ENCODE data around the gene CRISPLD2.
"Not testable (repeated sequence)": the region's sequence is repeated elsewhere in the genome, so short reads cannot be mapped to it uniquely, and the experiment has no call there.

CRISPLD2 gene

DNA sequence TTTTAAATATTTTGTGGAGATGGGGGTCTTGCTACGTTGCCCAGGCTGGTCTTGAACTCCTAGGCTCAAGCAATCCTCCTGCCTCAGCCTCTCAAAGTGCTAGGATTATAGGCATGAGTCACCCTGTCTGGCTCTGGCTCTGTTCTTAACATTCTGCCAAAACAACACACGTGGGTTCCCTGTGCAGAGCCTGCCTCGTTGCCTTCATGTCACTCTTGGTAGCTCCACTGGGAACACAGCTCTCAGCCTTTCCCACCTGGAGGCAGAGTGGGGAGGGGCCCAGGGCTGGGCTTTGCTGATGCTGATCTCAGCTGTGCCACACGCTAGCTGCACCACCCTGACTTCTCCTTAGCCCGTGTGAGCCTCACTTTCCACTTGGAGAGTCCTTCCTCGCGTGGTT lies 19.3 kb downstream of the CRISPLD2 start:
- DNase-seq (ENCODE audit: low read depth in 1 of 2, low spot score in 1 of 2): no peak

DNA sequence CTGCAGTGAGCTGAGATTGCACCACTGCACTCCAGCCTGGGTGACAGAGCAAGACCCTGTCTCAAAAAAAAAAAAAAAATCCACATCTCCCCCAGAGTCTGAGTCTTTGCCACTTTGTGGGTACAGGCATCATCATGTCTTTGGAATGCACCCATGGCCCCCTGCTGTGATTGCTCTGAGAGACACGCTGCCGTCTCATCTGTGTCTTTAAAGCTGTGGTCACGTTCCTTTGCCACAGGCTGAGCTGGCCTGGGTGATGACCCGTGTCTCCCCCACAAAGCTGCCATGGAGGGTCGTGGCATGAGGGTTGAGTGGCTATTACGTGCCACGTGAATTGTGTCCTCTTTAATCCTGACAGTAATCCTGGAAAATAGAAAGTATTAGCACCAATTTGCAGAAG lies 20.2 kb downstream of the CRISPLD2 start:
- no peak for DNase-seq (ENCODE audit: low read depth in 1 of 2, low spot score in 1 of 2)

DNA sequence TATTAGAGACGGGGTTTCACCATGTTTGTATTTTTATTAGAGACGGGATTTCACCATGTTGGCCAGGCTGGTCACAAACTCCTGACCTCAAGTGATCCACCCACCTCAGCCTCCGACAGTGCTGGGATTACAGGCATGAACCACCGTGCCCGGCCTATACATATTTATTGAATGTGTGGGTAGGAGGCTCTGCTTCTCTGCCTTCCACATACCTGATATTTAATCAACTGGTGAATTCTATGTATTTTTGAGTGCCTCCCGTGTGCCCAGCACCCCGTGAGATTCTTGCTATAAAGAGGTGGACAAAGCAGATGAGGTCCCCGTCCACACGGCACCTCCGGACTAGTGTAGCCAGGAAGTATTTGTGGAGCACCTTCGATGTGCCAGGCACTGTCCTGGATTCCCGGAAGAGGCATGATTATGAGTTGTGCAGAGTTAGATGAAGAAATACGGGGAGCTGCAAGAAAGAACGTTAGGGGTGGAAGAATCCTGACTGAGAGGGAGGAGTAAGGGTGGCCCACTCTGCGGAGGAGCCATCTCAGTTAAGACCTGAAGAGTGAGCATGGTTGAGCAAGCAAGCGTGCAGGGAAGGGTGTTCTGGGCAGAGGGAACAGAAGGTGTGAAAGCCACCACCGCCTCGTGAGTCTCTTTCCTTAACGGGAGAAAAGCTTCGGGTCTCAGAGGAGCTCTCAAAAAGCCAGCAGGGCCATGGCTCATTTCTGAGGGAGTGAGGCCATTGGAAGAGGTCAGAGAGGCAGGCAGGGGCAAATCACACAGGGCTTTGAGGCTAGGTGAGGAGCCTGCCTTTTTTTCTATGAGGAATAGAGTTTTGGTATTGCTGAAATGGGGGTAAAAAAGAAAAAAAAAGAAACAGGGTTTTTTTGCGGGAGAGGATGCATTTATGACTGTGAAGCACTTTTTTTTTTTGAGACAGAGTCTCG lies 21.2 kb downstream of the CRISPLD2 start:
- DNase-seq (ENCODE audit: low read depth in 1 of 2, low spot score in 1 of 2): no peak

DNA sequence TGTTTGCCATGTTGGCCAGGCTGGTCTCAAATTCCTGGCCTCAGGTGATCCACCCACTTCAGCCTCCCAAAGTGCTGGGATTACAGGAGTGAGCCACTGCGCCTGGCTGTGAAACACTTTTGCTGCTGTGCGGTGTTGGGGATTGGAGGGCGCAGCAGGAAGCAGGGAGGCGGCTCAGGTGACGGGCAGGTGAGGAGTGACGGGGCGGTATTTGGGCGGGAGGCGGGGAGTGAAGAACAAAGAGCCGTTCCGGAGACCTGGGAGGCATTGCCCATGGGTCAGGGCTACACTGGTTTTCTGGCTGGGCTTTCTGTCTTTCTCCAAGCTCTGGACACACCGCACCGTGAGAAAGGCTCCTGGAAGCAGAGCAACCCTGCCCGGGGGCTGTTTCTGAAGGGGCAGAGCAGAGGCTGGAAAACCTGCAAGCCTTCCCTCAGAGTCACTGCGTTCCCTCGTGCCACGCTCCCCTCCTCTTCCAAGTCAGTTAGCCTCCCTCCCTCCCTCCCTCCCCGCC lies 22.1 kb downstream of the CRISPLD2 start:
- DNase-seq (ENCODE audit: low read depth in 1 of 2, low spot score in 1 of 2): no peak

DNA sequence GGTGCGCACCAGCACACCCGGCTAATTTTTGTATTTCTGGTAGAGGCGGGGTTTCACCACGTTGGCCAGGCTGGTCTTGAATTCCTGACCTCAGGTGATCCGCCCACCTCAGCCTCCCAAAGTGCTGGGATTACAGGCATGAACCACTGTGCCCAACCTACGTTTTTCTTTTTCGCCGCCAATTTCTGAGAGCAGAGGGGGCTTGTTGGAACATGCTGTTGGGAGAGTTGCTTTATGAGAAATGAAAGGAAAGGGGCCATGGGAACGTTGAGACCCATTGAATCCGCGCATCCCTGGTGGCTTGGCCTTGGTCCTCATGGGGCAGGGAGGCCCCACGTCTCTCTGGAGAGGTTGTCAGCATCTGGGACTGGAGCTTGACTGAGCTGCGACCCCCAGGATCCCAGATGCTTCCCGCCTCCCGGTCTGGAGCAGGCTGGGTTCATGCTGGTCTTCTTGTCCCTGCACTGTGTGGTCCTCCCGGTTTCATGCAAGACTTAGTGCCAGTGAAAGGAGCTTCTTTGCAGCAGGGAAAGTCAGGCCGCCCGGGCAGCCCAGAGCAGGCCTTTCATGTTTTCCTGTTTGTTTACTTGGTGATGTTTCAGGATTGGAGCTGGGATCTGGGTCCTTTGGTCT lies 22.8 kb downstream of the CRISPLD2 start:
- no peak for DNase-seq (ENCODE audit: low read depth in 1 of 2, low spot score in 1 of 2)

DNA sequence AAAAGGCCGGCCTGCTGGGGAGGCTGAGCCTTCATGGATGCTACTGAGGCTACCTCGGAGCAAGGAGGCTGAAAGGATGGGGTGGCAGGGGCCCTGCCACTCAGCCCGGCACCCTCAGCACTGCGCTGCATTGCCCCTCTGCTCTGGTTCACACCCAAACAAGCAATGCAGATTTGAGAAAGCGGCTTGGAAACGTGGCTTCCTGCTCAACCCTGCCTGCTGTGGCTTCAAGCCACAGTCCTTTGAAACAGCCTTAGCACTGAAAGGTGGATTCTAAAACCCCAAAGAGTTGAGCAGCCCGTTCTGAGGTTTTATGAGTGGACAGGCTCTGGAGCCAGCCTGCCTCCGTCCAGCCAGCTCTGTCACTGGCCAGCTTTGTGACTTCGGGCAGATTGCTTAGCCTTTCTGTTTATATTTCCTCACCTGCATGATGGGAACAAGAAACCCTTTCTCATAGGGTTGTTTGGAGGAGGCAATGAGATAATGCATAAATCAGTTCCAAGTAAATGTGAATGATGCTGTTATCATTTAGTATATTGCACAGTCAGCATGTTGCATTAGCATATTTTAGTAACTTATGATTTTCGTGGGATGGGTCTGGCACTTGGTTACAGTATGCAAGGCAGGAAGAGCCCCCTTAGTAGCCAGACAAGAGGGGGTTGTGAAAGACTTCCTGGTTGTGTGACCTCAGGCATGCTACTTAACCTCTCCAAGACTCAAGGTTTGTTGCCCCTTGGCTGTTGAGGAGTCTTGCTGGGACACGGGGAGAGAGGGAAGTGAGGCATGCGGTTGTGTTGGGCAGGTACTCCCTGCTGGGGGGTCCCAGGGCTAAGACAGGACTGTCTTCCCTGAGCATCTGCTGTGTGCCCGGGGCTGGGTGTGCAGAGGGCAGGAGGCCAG lies 23.6 kb downstream of the CRISPLD2 start:
- no peak for DNase-seq (ENCODE audit: low read depth in 1 of 2, low spot score in 1 of 2)

DNA sequence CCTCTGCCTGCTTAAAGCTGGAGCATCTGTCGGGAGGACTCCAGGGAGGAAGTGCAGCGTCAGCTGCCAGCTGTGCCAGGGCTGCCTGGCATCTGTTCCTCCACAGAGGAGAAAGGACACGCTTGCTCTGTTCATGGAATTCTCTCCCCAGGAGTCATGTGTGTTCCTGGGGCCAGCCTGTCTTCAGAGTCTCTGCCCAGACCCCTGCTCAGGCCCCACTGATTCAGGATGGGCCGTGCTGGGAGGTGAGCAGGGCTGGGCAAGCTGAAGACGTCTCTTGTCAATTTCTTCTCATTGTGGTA lies 24.2 kb downstream of the CRISPLD2 start:
- DNase-seq (ENCODE audit: low read depth in 1 of 2, low spot score in 1 of 2): no peak

DNA sequence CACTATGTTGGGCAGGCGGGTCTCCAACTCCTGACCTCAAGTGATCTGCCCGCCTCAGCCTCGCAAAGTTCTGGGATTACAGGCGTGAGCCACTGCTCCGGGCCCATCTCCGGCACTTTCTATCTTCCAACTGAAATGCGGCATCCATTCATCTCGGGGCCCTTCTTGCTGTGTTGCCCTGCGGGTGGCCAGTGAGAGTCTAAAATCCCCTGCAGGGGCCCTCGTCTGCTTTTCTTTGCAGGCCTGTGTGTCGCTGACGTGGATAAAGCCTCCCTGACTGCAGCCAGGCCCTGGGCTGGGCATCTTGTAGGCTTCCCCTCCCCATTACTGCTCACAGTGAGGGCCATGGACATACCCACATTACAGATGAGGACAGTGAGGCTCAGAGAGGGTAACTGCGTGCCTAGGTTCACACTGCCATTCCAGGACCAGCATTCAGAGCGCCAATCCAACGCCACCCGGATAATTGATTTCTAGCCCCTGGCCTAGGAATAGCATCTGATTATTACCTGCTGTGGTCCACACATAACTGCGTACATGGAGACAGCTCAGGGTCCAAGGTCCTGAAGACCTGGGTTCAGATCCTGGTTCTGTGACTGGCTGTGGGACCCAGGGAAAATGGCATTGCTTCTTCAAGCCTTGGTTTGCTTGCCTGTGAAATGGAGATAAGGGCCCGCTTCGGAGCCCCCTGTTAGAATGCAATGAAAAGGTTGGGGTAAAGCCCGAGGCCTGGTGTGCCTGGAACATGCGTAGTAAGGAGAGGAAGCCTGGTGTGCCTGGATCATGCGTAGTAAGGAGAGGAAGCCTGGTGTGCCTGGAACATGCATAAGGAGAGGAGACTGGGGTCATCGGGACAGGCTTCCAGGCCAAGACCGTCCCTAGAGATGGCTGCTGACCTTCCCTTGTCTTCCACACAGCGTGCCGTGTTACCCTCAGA lies 25.0 kb downstream of the CRISPLD2 start:
- DNase-seq (ENCODE audit: low read depth in 1 of 2, low spot score in 1 of 2): no peak

DNA sequence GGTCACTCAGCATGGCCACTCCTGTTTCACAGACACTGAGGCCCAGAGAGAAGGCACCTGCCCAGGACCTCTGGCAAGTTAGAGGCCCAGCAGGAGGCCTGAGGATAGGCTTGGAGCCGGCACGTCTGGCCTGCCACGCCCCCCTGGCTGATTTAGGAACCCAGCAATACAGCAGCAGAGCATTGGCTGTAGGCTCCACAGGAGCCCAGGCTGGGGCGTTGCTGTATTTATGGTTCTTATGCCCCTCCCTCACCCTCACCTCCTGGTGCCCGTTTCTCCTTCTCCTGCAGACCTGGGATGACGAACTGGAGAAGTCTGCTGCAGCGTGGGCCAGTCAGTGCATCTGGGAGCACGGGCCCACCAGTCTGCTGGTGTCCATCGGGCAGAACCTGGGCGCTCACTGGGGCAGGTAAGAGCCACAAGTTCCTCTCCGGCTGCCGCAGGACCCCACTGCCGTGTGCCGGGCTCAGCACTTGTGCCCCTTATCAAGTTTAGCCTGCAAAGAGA lies 25.8 kb downstream of the CRISPLD2 start:
- no peak for DNase-seq (ENCODE audit: low read depth in 1 of 2, low spot score in 1 of 2)

DNA sequence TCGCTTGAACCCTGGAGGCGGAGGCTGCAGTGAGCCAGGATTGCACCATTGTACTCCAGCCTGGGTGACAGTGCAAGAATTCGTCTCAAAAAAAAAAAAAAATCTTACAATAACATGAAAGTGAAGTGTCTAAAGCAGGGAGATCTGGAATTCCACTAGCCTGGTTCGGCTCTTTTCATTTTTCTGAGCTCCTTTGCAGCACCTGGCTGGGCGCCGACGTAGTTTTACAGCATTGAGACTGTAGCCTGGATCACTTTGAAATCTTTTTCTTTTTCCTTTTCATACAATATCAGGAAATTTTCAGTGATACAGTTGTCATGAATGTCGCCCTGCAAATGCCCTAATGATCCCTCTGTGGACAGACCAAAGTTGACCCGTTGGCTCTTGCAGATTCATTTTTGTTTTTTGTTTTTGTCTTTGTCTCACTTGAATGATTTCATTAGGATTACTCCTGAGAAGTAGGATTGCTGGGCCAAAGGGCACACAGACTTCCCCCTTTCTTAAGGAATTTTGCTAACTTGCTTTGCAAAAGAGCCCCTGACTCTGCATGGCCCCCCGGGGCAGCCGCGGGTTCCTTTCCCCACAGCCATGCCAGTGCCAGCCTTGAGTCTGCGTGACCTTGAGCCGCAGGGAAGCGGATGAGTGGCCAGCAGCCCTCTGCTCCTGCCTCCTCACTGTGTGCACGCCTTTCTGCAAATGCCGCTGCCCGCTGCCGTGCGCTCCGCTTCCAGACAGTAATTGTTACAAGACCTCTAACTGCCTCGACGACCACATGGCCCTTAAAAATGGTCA lies 28.0 kb downstream of the CRISPLD2 start:
- no peak for DNase-seq (ENCODE audit: low read depth in 1 of 2, low spot score in 1 of 2)

DNA sequence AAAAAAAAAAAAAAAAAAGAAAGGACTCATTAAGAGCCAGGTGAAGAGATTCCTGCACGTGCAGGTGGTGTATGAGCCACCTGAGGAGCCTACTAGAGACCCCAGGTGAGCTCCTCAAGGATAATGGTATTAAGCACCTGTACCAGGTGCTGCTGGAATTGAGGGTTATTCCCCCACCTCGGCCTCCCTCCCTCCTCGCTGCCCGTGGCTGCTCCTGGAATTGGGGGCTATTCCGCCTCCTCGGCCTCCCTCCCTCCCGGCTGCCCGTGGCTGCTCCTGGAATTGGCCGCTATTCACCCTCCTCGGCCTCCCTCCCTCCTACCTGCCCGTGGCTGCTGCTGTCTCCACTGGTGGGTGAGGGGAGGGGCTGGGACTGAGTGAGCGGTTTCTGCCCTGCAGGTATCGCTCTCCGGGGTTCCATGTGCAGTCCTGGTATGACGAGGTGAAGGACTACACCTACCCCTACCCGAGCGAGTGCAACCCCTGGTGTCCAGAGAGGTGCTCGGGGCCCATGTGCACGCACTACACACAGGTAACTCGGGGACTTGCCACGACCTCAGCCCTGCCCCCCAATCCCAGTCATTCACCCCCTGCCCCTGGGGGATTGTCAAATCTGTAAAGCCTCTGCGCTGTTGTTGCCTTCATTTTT lies 29.3 kb downstream of the CRISPLD2 start:
- no peak for DNase-seq (ENCODE audit: low read depth in 1 of 2, low spot score in 1 of 2)

DNA sequence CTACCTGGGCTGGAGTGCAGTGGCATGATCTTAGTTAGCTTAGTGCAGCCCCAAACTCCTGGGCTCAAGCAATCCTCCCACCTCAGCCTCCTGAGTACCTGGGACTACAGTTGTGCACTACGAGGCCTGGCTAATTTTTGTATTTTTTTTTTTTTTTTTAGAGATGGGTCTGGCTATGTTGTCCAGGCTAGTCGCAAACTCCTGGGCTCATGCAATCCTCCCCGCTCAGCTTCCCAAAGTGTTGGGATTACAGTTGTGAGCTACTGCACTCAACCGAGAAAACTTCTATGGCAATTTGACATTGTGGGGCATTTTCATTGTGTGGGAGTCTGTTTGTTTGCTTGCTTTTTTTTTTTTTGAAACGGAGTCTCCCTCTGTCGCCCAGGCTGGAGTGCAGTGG lies 30.0 kb downstream of the CRISPLD2 start:
- no peak for DNase-seq (ENCODE audit: low read depth in 1 of 2, low spot score in 1 of 2)

DNA sequence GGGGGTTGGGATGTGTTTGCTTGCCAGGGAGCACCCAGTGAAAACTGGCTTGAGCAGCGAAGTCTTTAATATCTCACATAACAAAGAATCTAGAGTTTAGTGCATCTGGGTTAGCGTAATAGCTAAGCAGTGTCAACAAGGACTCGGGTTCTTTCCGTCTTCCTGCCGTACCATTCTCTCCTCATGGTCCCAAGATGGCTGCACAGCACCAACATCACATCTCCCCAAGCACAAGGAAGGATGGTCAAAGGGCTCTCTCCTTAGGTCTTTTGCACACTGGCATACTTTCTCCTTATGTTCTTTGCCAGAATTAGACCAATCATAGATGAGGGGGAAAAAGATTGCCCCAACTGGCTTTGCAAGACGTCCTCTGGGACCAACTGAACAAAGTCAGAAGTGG lies 30.9 kb downstream of the CRISPLD2 start:
- no peak for DNase-seq (ENCODE audit: low read depth in 1 of 2, low spot score in 1 of 2)

DNA sequence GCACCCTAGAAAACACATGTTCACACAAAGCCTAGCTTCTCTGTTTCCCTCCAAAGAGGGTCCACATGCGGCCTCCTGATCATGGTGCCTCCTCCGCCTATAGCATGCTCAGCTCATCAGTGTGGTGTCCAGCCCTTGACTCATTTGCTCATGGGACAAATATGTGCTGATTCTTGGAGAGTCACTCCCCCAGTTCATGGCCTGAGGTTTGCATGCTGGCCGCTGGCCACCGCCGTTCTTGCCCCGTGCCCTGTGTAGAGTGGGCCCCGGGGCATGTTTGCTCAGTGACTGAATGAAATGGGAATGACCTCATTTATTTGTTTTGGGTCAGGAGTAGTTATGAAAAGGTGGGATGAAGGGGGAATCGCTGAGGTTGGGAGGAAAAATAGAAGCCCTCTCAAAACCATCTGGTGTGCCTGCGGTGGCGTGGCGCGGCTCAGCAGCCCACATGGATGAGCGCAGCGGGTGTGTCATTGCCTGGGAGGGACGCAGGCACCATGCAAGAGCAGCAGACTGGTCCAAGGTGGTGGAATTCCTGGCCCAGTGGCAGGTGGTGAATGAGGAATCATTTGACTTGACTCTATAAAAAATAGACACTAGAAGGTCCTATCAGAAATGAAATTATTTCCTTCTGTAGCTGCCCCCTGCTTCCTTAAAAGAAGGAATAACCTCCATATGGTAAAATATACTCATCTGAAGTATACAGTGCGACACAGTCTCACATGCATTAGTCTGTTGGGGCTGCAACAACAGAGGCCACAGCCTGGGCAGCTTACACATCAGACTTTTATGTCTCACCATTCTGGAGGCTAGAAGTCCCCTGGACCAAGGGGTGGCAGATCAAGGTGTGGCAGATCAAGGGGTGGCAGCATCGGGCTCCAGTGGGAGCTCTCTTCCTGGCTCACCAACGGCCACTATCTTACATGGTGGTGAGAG lies 31.7 kb downstream of the CRISPLD2 start:
- no peak for DNase-seq (ENCODE audit: low read depth in 1 of 2, low spot score in 1 of 2)

DNA sequence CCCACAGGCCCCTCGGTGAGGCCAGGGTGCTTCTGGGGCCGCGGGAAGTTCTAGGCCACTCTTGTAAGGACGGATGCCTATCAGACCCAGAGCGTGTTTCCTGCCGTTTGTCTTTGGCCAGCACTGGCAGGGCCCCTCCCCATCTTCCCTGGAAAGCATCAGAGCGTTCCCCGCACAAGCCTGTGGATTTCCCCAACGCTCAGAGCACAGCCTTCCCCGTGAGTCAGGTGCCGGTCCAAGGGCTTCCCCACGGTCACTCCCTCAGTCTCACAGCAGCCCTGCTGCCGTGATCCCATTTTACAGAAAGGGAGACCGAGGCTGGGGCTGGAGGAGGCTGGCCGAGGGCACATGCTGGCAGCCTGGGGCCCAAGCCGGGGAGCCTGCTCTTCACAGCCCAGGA lies 33.7 kb downstream of the CRISPLD2 start:
- no peak for DNase-seq (ENCODE audit: low read depth in 1 of 2, low spot score in 1 of 2)

DNA sequence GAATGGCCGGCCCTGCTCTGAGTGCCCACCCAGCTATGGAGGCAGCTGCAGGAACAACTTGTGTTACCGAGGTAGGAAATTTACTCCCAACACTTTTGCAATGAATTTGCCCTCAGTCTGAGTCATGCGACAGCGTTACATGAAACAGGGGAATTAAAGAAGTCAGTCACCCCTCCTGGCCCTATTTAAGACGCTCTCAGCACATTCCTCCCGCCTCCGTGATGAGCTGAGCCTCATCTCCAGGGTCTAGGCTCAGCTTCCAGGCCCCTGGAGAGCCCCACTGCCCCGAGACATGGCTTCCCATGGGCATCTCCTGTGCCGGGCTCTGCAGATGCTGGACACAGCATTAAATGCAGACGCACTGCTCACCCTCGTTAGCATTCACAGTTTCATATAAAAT lies 35.0 kb downstream of the CRISPLD2 start:
- DNase-seq (ENCODE audit: low read depth in 1 of 2, low spot score in 1 of 2): no peak

DNA sequence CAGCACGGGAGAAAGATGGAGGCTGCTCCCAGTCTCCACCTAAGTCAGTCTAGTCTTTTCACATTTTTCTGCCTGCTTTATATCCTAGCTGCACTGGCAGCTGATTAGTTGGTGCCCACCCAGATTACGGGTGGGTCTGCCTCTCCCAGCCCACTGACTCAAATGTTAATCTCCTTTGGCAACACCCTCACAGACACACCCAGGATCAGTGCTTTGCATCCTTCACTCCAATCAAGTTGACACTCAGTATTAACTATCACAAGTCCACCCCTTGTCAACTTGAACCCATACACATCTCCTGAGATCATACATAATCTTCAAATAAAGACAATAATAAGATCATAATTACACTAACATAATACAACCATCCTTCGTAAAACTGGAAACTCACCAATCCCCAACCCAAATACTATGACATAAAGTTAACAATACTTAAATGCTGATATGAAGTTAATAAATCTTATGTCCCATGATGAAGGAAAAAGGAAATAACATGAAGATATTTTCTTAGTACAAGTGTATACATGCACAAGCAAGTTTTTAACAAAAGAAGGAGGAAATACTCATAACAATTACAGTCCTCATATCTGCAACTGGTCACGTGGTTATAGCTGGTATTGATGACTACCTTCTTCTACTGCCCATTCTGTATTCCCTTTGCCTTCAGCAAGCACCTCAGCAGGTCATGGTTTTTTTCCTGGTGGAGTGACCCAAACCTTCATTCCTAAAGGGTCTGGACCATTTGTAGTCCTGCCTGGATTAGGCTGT lies 35.8 kb downstream of the CRISPLD2 start:
- not testable (repeated sequence) for DNase-seq (ENCODE audit: low read depth in 1 of 2, low spot score in 1 of 2)

Data from stimulated activated CD4-positive, alpha-beta T cell treated with anti-CD3 and anti-CD28 coated beads, Interleukin-15, amount 100 ng/mL, for 1 hour (primary cell).